DOHH2 (cell line): ENCODE measurements around the gene FRY.
"Not testable (repeated sequence)": the region's sequence is repeated elsewhere in the genome, so short reads cannot be mapped to it uniquely, and the experiment has no call there.

Source experiments
- H3F3A ChIP-seq: fragments of 200-600 bp; sonication (generic), shearing (Covaris generic); 2 replicates; pipeline ENCODE4 v1.6.0; 2016; ENCODE audit warnings: antibody characterized with exemption, mild to moderate bottlenecking; ENCODE audit not compliant: control insufficient read depth, insufficient read depth
- H3K27ac ChIP-seq: fragments of 200-600 bp; sonication (generic); 2 replicates; pipeline ENCODE4 v1.5.1; 2014; ENCODE audit warnings: low read depth, mild to moderate bottlenecking, low read length, moderate library complexity
- H3K27me3 ChIP-seq: fragments of 200-600 bp; sonication (generic); 2 replicates; pipeline ENCODE4 v1.6.1; 2014; ENCODE audit warnings: mild to moderate bottlenecking, low read length, mixed read lengths; ENCODE audit not compliant: control insufficient read depth
- H3K36me3 ChIP-seq: fragments of 200-600 bp; sonication (generic); 2 replicates; pipeline ENCODE4 v1.6.1; 2014; ENCODE audit warnings: mild to moderate bottlenecking, low read length, moderate library complexity, mixed read lengths; ENCODE audit not compliant: control insufficient read depth
- H3K4me1 ChIP-seq: fragments of 200-600 bp; sonication (generic); 2 replicates; pipeline ENCODE4 v1.6.1; 2014; ENCODE audit warnings: mild to moderate bottlenecking, low read length, mixed read lengths; ENCODE audit not compliant: control insufficient read depth
- H3K4me2 ChIP-seq: fragments of 200-600 bp; sonication (generic); 2 replicates; pipeline ENCODE4 v1.6.0; 2014; ENCODE audit warnings: mild to moderate bottlenecking, low read length, moderate library complexity
- H3K4me3 ChIP-seq: fragments of 200-600 bp; sonication (generic); 2 replicates; pipeline ENCODE4 v1.5.1; 2014; ENCODE audit warnings: mild to moderate bottlenecking, low read length, mixed read lengths
- H3K79me2 ChIP-seq: fragments of 200-600 bp; sonication (generic); 2 replicates; pipeline ENCODE4 v1.6.1; 2014; ENCODE audit warnings: mild to moderate bottlenecking, low read length, mixed read lengths; ENCODE audit not compliant: control insufficient read depth
- H3K9me2 ChIP-seq: fragments of 200-600 bp; sonication (generic); replicated peaks from 2 replicates; pipeline ENCODE4 v1.6.1; 2014; ENCODE audit warnings: mild to moderate bottlenecking, low read length, mixed read lengths; ENCODE audit not compliant: control insufficient read depth
- H3K9me3 ChIP-seq: fragments of 200-600 bp; sonication (generic); 2 replicates; pipeline ENCODE4 v1.6.1; 2014; ENCODE audit warnings: antibody characterized with exemption, low read length, mixed read lengths; ENCODE audit not compliant: control insufficient read depth, insufficient read depth
- H4K20me1 ChIP-seq: fragments of 200-600 bp; sonication (generic); 2 replicates; pipeline ENCODE4 v1.6.0; 2014; ENCODE audit warnings: low read depth, mild to moderate bottlenecking, antibody characterized with exemption, low read length, moderate library complexity; ENCODE audit not compliant: control insufficient read depth, insufficient read depth
- CTCF ChIP-seq: fragments of 200-600 bp; sonication (generic); IDR thresholded peaks from one replicate; pipeline ENCODE4 v1.5.1; 2014; ENCODE audit warnings: antibody characterized with exemption, mild to moderate bottlenecking, low read depth, low read length; ENCODE audit not compliant: poor library complexity, severe bottlenecking
- EZH2phosphoT487 ChIP-seq: fragments of 200-600 bp; sonication (generic); IDR thresholded peaks from 2 replicates; pipeline ENCODE4 v1.6.1; 2017; ENCODE audit warnings: borderline replicate concordance, mild to moderate bottlenecking, antibody characterized with exemption, low read length, moderate library complexity, mixed read lengths

Gene FRY

GRCh38 chr13:31986676-31987470 lies 44.7 kb upstream of the FRY start:
- TF ChIP-seq EZH2phosphoT487 (no peak), CTCF (no peak)
- Histone ChIP-seq H3K4me1 (peaks cover 8% of the 10 kb centered on the region), H3F3A (no peaks in the 10 kb centered on the region), H4K20me1 (no peaks in the 10 kb centered on the region), H3K27me3 (no peaks in the 10 kb centered on the region), H3K27ac (no peak overlapping the region), H3K4me2 (no peak overlapping the region), H3K9me2 (no peaks in the 10 kb centered on the region), H3K79me2 (no peaks in the 10 kb centered on the region), H3K36me3 (no peaks in the 10 kb centered on the region), H3K9me3 (no peaks in the 10 kb centered on the region), H3K4me3 (no peak overlapping the region)

GRCh38 chr13:31987535-31988170 lies 43.9 kb upstream of the FRY start:
- H3F3A ChIP-seq: no peaks in the 10 kb centered on the region
- H3K27me3 ChIP-seq: no peaks in the 10 kb centered on the region
- no peak overlapping the region for H3K4me3 ChIP-seq
- no peaks in the 10 kb centered on the region for H3K36me3 ChIP-seq
- H3K79me2 ChIP-seq: no peaks in the 10 kb centered on the region
- no peak overlapping the region for H3K4me2 ChIP-seq
- H3K9me3 ChIP-seq: no peaks in the 10 kb centered on the region
- H3K27ac ChIP-seq: no peak overlapping the region
- H3K9me2 ChIP-seq: no peaks in the 10 kb centered on the region
- no peaks in the 10 kb centered on the region for H4K20me1 ChIP-seq
- peak; percentile 14 for TF ChIP-seq CTCF
- no peak for TF ChIP-seq EZH2phosphoT487
- H3K4me1 ChIP-seq: peaks cover 8% of the 10 kb centered on the region

GRCh38 chr13:31994367-31994766 lies 37.2 kb upstream of the FRY start:
- not testable (repeated sequence) for H3K27ac ChIP-seq, H3K4me3 ChIP-seq, H3K9me2 ChIP-seq, H3K4me1 ChIP-seq, H3K9me3 ChIP-seq, H3K36me3 ChIP-seq, H3K27me3 ChIP-seq, H3K4me2 ChIP-seq, H3K79me2 ChIP-seq, H4K20me1 ChIP-seq, H3F3A ChIP-seq

- Histone ChIP-seq H3K27ac (no peak overlapping the region), H3K27me3 (no peaks in the 10 kb centered on the region), H3K36me3 (no peaks in the 10 kb centered on the region), H3K9me3 (no peaks in the 10 kb centered on the region; the same call in 1 of the 2 replicates), H3K4me1 (no peaks in the 10 kb centered on the region), H3F3A (no peaks in the 10 kb centered on the region), H4K20me1 (no peaks in the 10 kb centered on the region), H3K4me2 (no peak overlapping the region), H3K4me3 (no peak overlapping the region), H3K9me2 (no peaks in the 10 kb centered on the region), H3K79me2 (no peaks in the 10 kb centered on the region)
- no peak for TF ChIP-seq EZH2phosphoT487
- no peak for TF ChIP-seq CTCF
Observed at GRCh38 chr13:31996601-31997000, 35.0 kb upstream of the FRY start.
